HepG2 (cell line): ENCODE measurements around the gene CBLB. TPM values are rescaled to one million over a fixed set of nuclear protein-coding genes. Genes with fewer than 3 reads are reported as not detected.

ENCODE experiments used
- ATAC-seq: fragments of 200-7000 bp; cut with Tn5 transposase; 3 replicates; pipeline ENCODE4 v1.9.1; 2020; ENCODE audit warnings: mild to moderate bottlenecking, moderate library complexity
- BruUV-seq: library from RNA; stranded (reverse); fragments of 400-500 nt; replicated peaks from 2 replicates; lab custom pipeline; 2021; lab: Mats Ljungman, UMichigan
- CTCF ChIA-PET: fragments of 300-600 bp; formaldehyde crosslinking; extraction: SDS; loops from one replicate; lab custom pipeline; 2021; ENCODE audit warnings: low total read pairs, inconsistent platforms, low intra/inter-chr PET ratio; lab: Yijun Ruan, JAX
- POLR2A ChIA-PET: fragments of 350-600 bp; sonication (Branson Sonifier 250); formaldehyde crosslinking; loops from one replicate; lab custom pipeline; 2020; ENCODE audit warnings: antibody characterized with exemption, inconsistent platforms; lab: Yijun Ruan, JAX
- DNase-seq: peaks from one replicate; pipeline ENCODE4 v3.0.0-alpha.2; 2015; ENCODE audit warnings: low spot score
- FAIRE-seq: peaks from 3 replicates; lab custom pipeline; 2011; peaks lifted over from hg19 to GRCh38; lab: Jason Lieb, UNC
- H2AFZ ChIP-seq: one replicate; pipeline ENCODE4 v1.6.1; 2011; ENCODE audit warnings: low read length, inconsistent platforms
- H3K27ac ChIP-seq: fragments of 300-600 bp; 3 replicates; pipeline ENCODE4 v1.8.0; 2011; ENCODE audit warnings: mixed run types, mild to moderate bottlenecking, mixed read lengths, low read length, inconsistent platforms; ENCODE audit not compliant: insufficient read depth; ENCODE audit errors: extremely low read length
- H3K27me3 ChIP-seq, 2 experiments: fragments of 200-600 bp in 1 of 2; 2 replicates in 1 of 2; 3 replicates in 1 of 2; pipeline versions ENCODE4 v1.6.0 to v1.8.0; 2011; ENCODE audit warnings: low read length in 2 of 2, mild to moderate bottlenecking in 2 of 2, moderate library complexity in 2 of 2, inconsistent platforms in 1 of 2; ENCODE audit not compliant: insufficient read depth in 2 of 2, control insufficient read depth in 1 of 2
- H3K36me3 ChIP-seq, 2 experiments: fragments of 200-600 bp in 1 of 2; replicated peaks in 1 of 2; 2 replicates in 1 of 2; 3 replicates in 1 of 2; pipeline versions ENCODE4 v1.5.1 to v1.8.0; 2011; ENCODE audit warnings: low read length in 2 of 2, inconsistent platforms in 1 of 2; ENCODE audit not compliant: insufficient read depth in 2 of 2, control insufficient read depth in 1 of 2
- H3K4me1 ChIP-seq: 2 replicates; pipeline ENCODE4 v1.5.1; 2012; ENCODE audit warnings: low read length, inconsistent platforms; ENCODE audit not compliant: insufficient read depth
- H3K4me2 ChIP-seq: 2 replicates; pipeline ENCODE4 v1.6.0; 2011; ENCODE audit warnings: low read depth, low read length, inconsistent platforms
- H3K4me3 ChIP-seq, 3 experiments: fragments of 200-600 bp in 1 of 3; sonication (generic), shearing (Covaris generic) in 1 of 3; replicated peaks in 1 of 3; 2 replicates each; pipeline ENCODE4 v1.5.1; 2011 to 2016; ENCODE audit warnings: low read length in 3 of 3, inconsistent platforms in 2 of 3, low read depth in 2 of 3, mild to moderate bottlenecking in 2 of 3, control low read depth in 1 of 3, mixed read lengths in 1 of 3; ENCODE audit not compliant: insufficient read depth in 1 of 3
- H3K79me2 ChIP-seq: one replicate; pipeline ENCODE4 v1.6.1; 2011; ENCODE audit warnings: low read length, inconsistent platforms; ENCODE audit not compliant: insufficient read depth
- H3K9ac ChIP-seq: 2 replicates; pipeline ENCODE4 v1.6.0; 2011; ENCODE audit warnings: mild to moderate bottlenecking, low read depth, low read length, inconsistent platforms; ENCODE audit not compliant: insufficient read depth
- H3K9me3 ChIP-seq: 2 replicates; pipeline ENCODE4 v1.5.1; 2012; ENCODE audit warnings: mild to moderate bottlenecking, low read length
- H4K20me1 ChIP-seq: 2 replicates; pipeline ENCODE4 v1.6.0; 2011; ENCODE audit warnings: inconsistent platforms, mild to moderate bottlenecking, low read length, moderate library complexity; ENCODE audit not compliant: insufficient read depth
- FOXA3 ChIP-seq: IDR thresholded peaks from 2 replicates; pipeline ENCODE4 v1.6.1; 2016; ENCODE audit warnings: missing genetic modification reagents, missing compliant biosample characterization
- FOXP4 ChIP-seq: sonication (generic); formaldehyde crosslinking; IDR thresholded peaks from 2 replicates; pipeline ENCODE4 v1.4.0; 2020; ENCODE audit warnings: missing genetic modification reagents
- GLMP ChIP-seq: sonication (generic); formaldehyde crosslinking; IDR thresholded peaks from 2 replicates; pipeline ENCODE4 v1.9.0; 2021; ENCODE audit warnings: missing genetic modification reagents, mild to moderate bottlenecking, borderline replicate concordance
- KDM4B ChIP-seq: sonication (generic); formaldehyde crosslinking; IDR thresholded peaks from 2 replicates; pipeline ENCODE4 v1.4.0; 2020; ENCODE audit warnings: missing genetic modification reagents
- KLF15 ChIP-seq: sonication (generic); formaldehyde crosslinking; IDR thresholded peaks from 2 replicates; pipeline ENCODE4 v1.8.1; 2023; ENCODE audit warnings: borderline replicate concordance, mild to moderate bottlenecking, inconsistent platforms, missing genetic modification reagents, mixed read lengths
- NFIC ChIP-seq: IDR thresholded peaks from 2 replicates; pipeline ENCODE4 v1.6.1; 2012; ENCODE audit warnings: mild to moderate bottlenecking, low read length, inconsistent platforms
- RFX5 ChIP-seq: IDR thresholded peaks from 2 replicates; pipeline ENCODE4 v1.6.1; 2011; ENCODE audit warnings: low read depth, low read length, improper control_type of control experiment
- TARDBP ChIP-seq: sonication (generic); formaldehyde crosslinking; IDR thresholded peaks from 2 replicates; pipeline ENCODE4 v1.8.0; 2022; ENCODE audit warnings: mild to moderate bottlenecking, missing genetic modification reagents
- ZBTB10 ChIP-seq: sonication (generic); formaldehyde crosslinking; IDR thresholded peaks from 2 replicates; pipeline ENCODE4 v1.4.0; 2020; ENCODE audit warnings: missing genetic modification reagents, borderline replicate concordance
- ZBTB7A ChIP-seq: sonication (generic); formaldehyde crosslinking; IDR thresholded peaks from 2 replicates; pipeline ENCODE4 v1.8.0; 2022; ENCODE audit warnings: mild to moderate bottlenecking, missing genetic modification reagents
- ZNF142 ChIP-seq: sonication (generic); formaldehyde crosslinking; IDR thresholded peaks from 2 replicates; pipeline ENCODE4 v1.4.0; 2020; ENCODE audit warnings: missing genetic modification reagents
- ZNF382 ChIP-seq: sonication (generic); formaldehyde crosslinking; IDR thresholded peaks from 2 replicates; pipeline ENCODE4 v1.5.0; 2020; ENCODE audit warnings: missing genetic modification reagents, mild to moderate bottlenecking, borderline replicate concordance
- ZNF605 ChIP-seq: sonication (generic); formaldehyde crosslinking; IDR thresholded peaks from 2 replicates; pipeline ENCODE4 v1.8.0; 2022; ENCODE audit warnings: mild to moderate bottlenecking, missing genetic modification reagents
- ZSCAN22 ChIP-seq: sonication (generic); formaldehyde crosslinking; IDR thresholded peaks from 2 replicates; pipeline ENCODE4 v1.4.0; 2020; ENCODE audit warnings: mild to moderate bottlenecking, missing genetic modification reagents
- WGBS: methylation state at CpG from one replicate; pipeline ENCODE4 v1.1.6; 2017; ENCODE audit warnings: low lambda C conversion rate; 5-methylcytosine and 5-hydroxymethylcytosine counted together
- in situ Hi-C: cut with HindIII; loops from 2 replicates; pipeline ENCODE4 v1.10.0; 2017; ENCODE audit warnings: low pct_unique_long_range_greater_than_20kb; ENCODE audit not compliant: extremely low pct_ligation_motif_present
- intact Hi-C: fragments of 100-400 bp; cut with micrococcal nuclease; formaldehyde crosslinking; loops from one replicate; pipeline ENCODE4 v1.10.0; 2022; ENCODE audit not compliant: unreplicated experiment
- polyA plus RNA-seq, 8 experiments: library from polyadenylated mRNA; depleted of rRNA in 3 of 8; stranded (reverse) in 7 of 8; unstranded in 1 of 8; fragments of >200 nt; fragmentation: Illumina TruSeq in 4 of 8; extraction: Trizol in 4 of 8; gene quantifications; 2 replicates each; pipeline versions ENCODE4 v1.2.1 to v1.2.3, GENCODE V29; 2011 to 2016; ENCODE audit warnings: low read depth in 4 of 8, missing spikeins in 1 of 8, mixed read lengths in 1 of 8; ENCODE audit not compliant: insufficient read depth in 1 of 8
- total RNA-seq, 5 experiments: library from RNA; depleted of rRNA; stranded (reverse); fragments of >200 nt; fragmentation: Illumina TruSeq; extraction: Trizol; gene quantifications; 2 replicates each; pipeline ENCODE4 v1.2.3, GENCODE V29; 2016; ENCODE audit warnings: low read depth in 1 of 5

Gene CBLB
- total and polyA plus RNA-seq, 2 of the 13 experiments (the other 11 are each of a cell fraction or from before 2014, with no cell fraction given), result 9.8 to 16.4 TPM

- H3K27me3 ChIP-seq, result no peaks in the 10 kb centered on the region; a peak in 1 of 5 replicates
- BruUV-seq, result no TSS peak
- H3K4me3 ChIP-seq, result no peak overlapping the region
- H3K4me2 ChIP-seq, result no peak overlapping the region
- ChIA-PET POLR2A (no interaction called here), CTCF (no interaction called here)
- in situ Hi-C loops (no loop called here), intact Hi-C loops (no loop called here)
- no peaks in the 10 kb centered on the region for H3K79me2 ChIP-seq
- H3K27ac ChIP-seq, result no peak overlapping the region
- WGBS, result 11% methylated on average over 5 of the region's 5 CpGs
- no peak overlapping the region for H3K9ac ChIP-seq
- no peaks in the 10 kb centered on the region for H3K4me1 ChIP-seq
- no peak for ATAC-seq
- DNase-seq, result no peak
- H4K20me1 ChIP-seq, result no peaks in the 10 kb centered on the region
- H3K36me3 ChIP-seq, result no peaks in the 10 kb centered on the region
- H3K9me3 ChIP-seq, result no peaks in the 10 kb centered on the region
- FAIRE-seq, result no peak
- H2AFZ ChIP-seq, result no peak overlapping the region
- no peak for TF ChIP-seq GLMP
- no peak for TF ChIP-seq NFIC
- TF ChIP-seq TARDBP, result no peak
- TF ChIP-seq ZNF142 (CRISPR knock-in tag), result no peak
- TF ChIP-seq ZBTB10, result no peak
- no peak for TF ChIP-seq RFX5
- TF ChIP-seq KLF15 (CRISPR knock-in tag), result no peak
- TF ChIP-seq ZNF605 (CRISPR knock-in tag), result no peak
- TF ChIP-seq ZBTB7A (CRISPR knock-in tag), result no peak
- no peak for TF ChIP-seq FOXA3
- TF ChIP-seq ZSCAN22 (CRISPR knock-in tag), result no peak
- no peak for TF ChIP-seq KDM4B (CRISPR knock-in tag)
- TF ChIP-seq ZNF382 (CRISPR knock-in tag), result no peak
- TF ChIP-seq FOXP4 (CRISPR knock-in tag), result no peak
Observed at GRCh38 chr3:105618556-105618955, 250.3 kb downstream of the CBLB start.
